ENCODE measurements around the gene ADGRE1.
"Not testable (repeated sequence)": the region's sequence is repeated elsewhere in the genome, so short reads cannot be mapped to it uniquely, and the experiment has no call there.

The ADGRE1 gene

GRCh38 chr19:6887316-6887715, at the start of gene ADGRE1:
Gene ADGRE1 (plus strand): TSS chr19:6887579. CDS start chr19:6887609, 30 bp downstream.
- DNase-seq (ENCODE audit: low read depth in 3 of 3, low spot score in 1 of 3): no peak

- no peak for DNase-seq (ENCODE audit: low read depth in 3 of 3, low spot score in 1 of 3)
Measured at GRCh38 chr19:6838062-6838655, 49.2 kb upstream of the ADGRE1 start.

GRCh38 chr19:6842871-6843607, 44.3 kb upstream of the ADGRE1 start:
- no peak for DNase-seq (ENCODE audit: low read depth in 3 of 3, low spot score in 1 of 3)

- no peak for DNase-seq (ENCODE audit: low read depth in 3 of 3, low spot score in 1 of 3)
Measured at GRCh38 chr19:6847828-6848200, 39.6 kb upstream of the ADGRE1 start.

DNA sequence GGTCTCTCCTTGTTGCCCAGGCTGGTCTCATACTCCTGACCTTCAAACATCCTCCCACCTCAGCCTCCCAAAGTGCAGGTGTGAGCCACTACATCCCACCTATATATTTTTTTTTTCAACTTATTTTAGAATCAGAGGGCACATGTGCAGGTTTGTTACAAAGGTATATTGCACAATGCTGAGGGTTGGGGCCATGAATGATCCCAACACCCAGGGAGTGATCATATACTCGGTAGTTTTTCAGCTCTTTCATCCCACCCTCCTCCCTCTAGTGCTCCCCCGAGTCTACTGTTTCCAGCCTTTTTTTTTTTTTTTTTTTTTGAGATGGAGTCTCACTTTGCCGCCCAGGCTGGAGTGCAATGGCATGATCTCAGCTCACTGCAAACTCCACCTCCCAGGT, 38.4 kb upstream of the ADGRE1 start:
- DNase-seq (ENCODE audit: low read depth in 3 of 3, low spot score in 1 of 3): no peak

GRCh38 chr19:6849876-6850275, 37.5 kb upstream of the ADGRE1 start:
- no peak for DNase-seq (ENCODE audit: low read depth in 3 of 3, low spot score in 1 of 3)

DNA sequence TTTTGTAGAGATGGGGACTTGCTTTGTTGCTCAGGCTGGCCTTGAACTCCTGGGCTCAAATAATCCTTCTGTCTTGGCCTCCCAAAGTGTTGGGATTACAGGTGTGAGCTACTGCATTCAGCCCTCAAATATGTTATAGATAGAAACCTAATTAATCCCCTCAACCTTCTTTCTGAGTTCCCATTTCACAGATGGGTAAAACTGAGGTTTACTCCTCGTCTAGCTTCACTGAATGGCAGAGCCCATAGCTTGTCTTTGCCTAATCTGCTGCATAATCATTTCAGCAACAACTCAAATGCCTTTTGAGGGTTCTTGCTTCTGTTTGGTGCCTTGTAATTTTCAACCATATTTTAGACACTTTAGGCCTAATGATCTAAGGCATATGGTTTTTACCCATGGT, 36.0 kb upstream of the ADGRE1 start:
- no peak for DNase-seq (ENCODE audit: low read depth in 3 of 3, low spot score in 1 of 3)

- DNase-seq (ENCODE audit: low read depth in 3 of 3, low spot score in 1 of 3): no peak
Measured at GRCh38 chr19:6852001-6852400, 35.4 kb upstream of the ADGRE1 start.

- no peak for DNase-seq (ENCODE audit: low read depth in 3 of 3, low spot score in 1 of 3)
Measured at GRCh38 chr19:6853868-6854267, 33.5 kb upstream of the ADGRE1 start.

- DNase-seq (ENCODE audit: low read depth in 3 of 3, low spot score in 1 of 3): no peak
Measured at GRCh38 chr19:6854758-6855157, 32.6 kb upstream of the ADGRE1 start.

DNA sequence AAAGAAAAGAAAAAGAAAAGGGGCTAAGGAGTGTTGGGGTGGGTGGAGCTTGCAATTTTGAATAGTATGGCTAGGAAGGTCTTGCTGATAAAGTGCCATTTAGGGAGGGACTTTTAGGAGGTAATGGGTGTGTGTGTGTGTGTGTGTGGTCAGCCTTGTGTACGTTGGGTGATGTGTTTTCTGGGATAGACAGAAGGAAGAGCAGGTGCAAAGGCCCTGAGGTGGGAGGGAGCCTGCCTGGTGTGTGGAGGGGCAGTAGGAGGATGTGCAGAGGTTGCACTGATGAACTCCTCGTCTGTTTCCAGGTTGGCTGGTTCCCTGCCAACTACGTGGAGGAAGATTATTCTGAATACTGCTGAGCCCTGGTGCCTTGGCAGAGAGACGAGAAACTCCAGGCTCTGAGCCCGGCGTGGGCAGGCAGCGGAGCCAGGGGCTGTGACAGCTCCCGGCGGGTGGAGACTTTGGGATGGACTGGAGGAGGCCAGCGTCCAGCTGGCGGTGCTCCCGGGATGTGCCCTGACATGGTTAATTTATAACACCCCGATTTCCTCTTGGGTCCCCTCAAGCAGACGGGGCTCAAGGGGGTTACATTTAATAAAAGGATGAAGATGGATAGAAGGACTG, 30.5 kb upstream of the ADGRE1 start:
- no peak for DNase-seq (ENCODE audit: low read depth in 3 of 3, low spot score in 1 of 3)

GRCh38 chr19:6861683-6862286, 25.6 kb upstream of the ADGRE1 start:
- no peak for DNase-seq (ENCODE audit: low read depth in 3 of 3, low spot score in 1 of 3)

DNA sequence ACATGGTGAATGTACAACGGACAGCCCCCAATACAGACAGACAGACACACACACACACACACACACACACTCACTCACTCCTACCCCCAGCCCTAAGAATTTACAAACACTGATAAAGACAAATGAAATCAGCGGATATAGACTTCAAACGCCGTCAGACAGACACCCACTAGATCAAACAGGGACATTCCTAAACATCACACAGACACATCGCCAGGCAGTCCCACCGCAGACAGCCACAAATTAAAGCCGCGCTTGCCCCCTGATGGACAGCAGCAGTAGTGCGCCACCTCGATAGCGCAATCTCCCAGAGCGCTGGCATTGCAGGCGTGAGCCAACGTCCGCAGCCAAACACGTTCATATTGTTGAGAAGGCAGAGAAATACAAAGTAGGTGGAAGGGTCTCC, 24.7 kb upstream of the ADGRE1 start:
- peak; percentile 81 to 85 (median 81) for DNase-seq (ENCODE audit: low read depth in 3 of 3, low spot score in 1 of 3)

DNA sequence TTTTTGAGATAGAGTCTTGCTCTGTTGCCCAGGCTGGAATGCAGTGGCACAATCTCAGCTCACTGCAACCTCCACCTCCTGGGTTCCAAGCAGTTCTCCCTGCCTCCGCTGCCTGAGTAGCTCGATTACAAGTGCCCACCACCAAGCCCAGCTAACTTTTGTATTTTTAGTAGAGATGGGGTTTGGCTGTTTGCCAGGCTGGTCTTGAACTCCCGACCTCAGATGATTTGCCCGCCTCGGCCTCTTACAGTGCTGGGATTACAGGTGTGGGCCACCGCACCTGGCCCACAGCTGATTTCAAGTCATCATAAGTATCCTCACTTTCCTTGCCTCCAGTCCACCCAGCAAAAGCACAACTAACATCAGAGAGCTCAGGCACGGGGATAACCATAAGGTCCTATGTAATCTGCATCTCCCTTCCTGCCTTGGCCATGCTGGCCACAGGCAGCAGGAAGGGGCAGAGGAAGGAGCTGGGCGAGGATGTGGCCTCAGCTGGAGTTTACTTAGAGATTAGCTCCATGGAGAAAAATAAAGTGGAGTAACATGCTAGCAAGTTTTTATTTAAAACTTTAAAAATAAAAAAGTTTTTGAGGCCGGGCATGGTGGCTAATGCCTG, 22.9 kb upstream of the ADGRE1 start:
- DNase-seq (ENCODE audit: low read depth in 3 of 3, low spot score in 1 of 3): no peak

DNA sequence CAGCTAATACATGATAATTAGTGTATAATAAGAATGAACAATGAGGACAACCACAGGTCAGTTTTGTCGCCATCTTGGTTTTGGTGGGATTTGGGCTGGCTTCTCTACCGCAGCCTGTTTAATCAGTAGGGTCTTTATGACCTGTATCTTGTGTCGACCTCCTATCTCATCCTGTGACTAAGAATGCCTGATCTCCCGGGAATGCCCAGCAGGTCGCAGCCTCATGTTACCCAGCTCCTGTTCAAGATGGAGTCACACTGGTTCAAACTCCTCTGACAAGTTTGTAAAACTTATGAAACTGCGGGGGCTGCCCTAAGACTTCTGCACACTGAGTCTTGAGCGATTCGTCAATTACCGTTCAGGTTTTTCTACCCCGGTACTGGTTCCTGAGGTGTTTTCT, 21.5 kb upstream of the ADGRE1 start:
- no peak for DNase-seq (ENCODE audit: low read depth in 3 of 3, low spot score in 1 of 3)

DNA sequence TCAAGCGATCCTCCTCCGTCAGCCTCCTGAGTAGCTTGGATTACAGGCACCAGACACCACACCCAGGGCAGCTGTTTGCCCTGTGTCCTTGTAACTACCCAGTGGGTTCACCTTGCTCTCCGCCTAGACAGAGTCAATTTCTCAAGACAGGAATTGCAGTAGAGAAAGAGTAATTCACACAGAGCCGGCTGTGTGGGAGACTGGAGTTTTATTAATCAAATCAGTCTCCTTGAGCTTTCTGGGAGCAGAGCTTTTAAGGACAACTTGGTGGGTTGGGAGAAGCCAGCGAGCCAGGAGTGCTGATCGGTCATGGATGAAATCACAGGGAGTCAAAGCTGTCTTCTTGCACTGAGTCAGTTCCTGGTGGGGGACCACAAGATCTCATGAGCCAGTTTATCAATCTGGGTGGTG, 20.6 kb upstream of the ADGRE1 start:
- DNase-seq (ENCODE audit: low read depth in 3 of 3, low spot score in 1 of 3): no peak

DNA sequence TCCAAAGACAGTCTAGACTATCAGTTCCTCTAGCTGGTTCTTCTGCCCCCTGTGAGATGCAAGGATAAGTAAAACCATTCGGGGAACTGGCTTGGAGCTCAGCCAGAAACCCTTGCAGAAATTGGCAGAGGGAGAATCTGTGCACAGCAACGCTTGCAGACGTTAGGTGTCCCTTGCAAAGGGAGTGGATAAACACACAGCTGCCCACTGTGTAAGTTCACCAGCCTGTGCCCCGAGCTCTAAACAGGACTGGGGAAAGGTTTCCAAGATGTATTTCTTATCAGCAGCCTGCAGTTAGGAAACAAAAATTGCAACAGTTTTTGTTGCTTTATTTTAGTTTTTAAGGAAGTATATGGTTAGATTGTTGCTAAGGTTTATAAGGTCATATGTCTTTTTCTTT, 19.0 kb upstream of the ADGRE1 start:
- DNase-seq (ENCODE audit: low read depth in 3 of 3, low spot score in 1 of 3): no peak

- DNase-seq (ENCODE audit: low read depth in 3 of 3, low spot score in 1 of 3): not testable (repeated sequence)
Measured at GRCh38 chr19:6869151-6869882, 18.1 kb upstream of the ADGRE1 start.

DNA sequence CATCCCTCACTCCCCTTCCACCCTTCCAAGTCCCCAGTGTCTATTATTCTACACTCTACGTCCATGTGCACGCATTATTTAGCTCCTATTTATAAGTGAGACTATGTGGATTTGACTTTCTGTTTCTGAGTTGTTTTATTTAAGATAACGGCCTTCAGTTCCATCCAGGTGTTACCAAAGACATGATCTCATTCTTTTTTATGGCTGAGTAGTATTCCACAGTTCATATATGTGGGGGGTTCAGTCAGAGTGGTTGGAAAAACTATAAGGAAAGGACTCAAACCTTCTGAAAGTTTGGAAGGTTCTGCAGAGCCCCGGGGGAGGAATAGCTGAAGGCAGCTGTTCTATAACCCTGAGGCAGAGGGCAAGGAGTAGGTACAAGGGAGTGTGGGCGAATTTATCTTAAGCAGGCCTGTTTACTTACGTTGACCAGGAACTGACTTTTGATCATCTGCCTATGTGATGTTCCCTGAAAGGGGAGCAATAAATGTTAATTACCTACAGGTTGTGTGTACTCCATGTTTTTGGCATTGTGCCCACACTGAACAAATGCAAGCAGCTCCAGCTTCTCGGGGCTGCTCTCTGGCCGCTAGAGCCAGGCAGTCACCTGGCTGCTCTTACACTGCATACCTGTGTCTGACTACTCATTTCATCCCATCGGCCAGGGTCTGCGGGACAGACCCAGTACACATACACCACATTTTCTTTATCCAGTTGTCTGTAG, 13.5 kb upstream of the ADGRE1 start:
- no peak for DNase-seq (ENCODE audit: low read depth in 3 of 3, low spot score in 1 of 3)

- DNase-seq (ENCODE audit: low read depth in 3 of 3, low spot score in 1 of 3): no peak
Measured at GRCh38 chr19:6875218-6875617, 12.2 kb upstream of the ADGRE1 start.
